ENCODE measurements around the gene TMEM169. TPM values are rescaled to one million over a fixed set of nuclear protein-coding genes. Genes with fewer than 3 reads are reported as not detected.
A peak's percentile ranks its signal among the peaks of the same experiment; 100 is the strongest.

The TMEM169 gene
- total and polyA plus RNA-seq, 9 of the 15 experiments (the other 6 are each of a cell fraction or from before 2014, with no cell fraction given) = 0.01 to 0.09 (median 0.04) TPM; not detected in 5

DNA sequence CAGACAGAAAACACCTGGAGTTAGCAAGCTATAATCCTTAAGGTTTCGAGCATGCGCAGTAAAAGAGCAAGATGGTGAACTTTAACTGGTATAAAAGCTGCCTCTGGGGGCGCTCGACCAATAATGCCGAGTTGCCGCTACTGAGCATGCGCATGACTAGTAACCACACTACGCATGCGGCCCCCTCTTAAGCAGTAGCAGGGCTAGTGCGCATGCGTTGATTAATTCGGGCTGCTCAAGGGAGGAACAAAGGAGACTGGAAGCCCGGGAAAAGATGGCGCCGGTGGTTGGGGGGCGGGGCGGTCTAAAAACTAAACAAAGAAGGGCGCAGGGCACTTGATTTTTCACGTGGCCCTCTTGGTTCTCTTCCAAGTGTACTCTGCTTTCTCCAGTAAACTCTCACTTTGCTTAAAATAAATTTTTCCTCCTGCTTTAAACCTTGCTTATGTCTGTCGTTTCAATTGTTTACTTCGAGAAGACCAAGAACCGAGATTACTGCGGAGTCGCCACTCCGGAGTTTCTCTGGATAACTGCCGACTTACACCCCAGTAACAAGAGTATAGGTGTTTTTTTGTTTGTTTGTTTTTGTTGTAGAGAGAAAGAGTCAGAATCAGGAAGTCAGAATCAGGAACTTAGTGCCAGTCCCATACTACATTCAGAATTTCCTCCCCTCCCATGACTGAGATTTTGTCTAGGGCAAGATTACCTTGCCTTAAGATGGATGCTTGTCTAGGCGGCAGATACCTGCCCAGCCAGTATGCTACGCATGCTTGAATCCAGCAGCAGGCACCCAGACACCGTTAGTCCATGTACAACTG lies 33.2 kb downstream of the TMEM169 start (continued):
- TF ChIP-seq, protein P1, sequence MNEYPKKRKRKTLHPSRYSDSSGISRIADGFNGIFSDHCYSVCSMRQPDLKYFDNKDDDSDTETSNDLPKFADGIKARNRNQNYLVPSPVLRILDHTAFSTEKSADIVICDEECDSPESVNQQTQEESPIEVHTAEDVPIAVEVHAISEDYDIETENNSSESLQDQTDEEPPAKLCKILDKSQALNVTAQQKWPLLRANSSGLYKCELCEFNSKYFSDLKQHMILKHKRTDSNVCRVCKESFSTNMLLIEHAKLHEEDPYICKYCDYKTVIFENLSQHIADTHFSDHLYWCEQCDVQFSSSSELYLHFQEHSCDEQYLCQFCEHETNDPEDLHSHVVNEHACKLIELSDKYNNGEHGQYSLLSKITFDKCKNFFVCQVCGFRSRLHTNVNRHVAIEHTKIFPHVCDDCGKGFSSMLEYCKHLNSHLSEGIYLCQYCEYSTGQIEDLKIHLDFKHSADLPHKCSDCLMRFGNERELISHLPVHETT (CRISPR knock-in tag; conservative IDR thresholded peaks at IDR 0.05 in 1 of 2, IDR thresholded peaks at IDR 0.05 in 1 of 2) = no peak
- TF ChIP-seq NFRKB (IDR thresholded peaks at IDR 0.05; ENCODE audit: low read depth) = peak; percentile 87
- no peak for TF ChIP-seq EP300 (IDR thresholded peaks at IDR 0.05; ENCODE audit: low read length)
- TF ChIP-seq CBX1 (IDR thresholded peaks at IDR 0.05; ENCODE audit: low read depth) = no peak
- TF ChIP-seq RFX1 (IDR thresholded peaks at IDR 0.05) = no peak
- no peak for TF ChIP-seq ARID1B (IDR thresholded peaks at IDR 0.05)
- no peak for TF ChIP-seq ZNF76 (CRISPR knock-in tag; IDR thresholded peaks at IDR 0.05; ENCODE audit: borderline replicate concordance)
- peak; percentile 55 for TF ChIP-seq POLR2G (IDR thresholded peaks at IDR 0.05; ENCODE audit: low read depth, low read length)
- TF ChIP-seq, protein P2, sequence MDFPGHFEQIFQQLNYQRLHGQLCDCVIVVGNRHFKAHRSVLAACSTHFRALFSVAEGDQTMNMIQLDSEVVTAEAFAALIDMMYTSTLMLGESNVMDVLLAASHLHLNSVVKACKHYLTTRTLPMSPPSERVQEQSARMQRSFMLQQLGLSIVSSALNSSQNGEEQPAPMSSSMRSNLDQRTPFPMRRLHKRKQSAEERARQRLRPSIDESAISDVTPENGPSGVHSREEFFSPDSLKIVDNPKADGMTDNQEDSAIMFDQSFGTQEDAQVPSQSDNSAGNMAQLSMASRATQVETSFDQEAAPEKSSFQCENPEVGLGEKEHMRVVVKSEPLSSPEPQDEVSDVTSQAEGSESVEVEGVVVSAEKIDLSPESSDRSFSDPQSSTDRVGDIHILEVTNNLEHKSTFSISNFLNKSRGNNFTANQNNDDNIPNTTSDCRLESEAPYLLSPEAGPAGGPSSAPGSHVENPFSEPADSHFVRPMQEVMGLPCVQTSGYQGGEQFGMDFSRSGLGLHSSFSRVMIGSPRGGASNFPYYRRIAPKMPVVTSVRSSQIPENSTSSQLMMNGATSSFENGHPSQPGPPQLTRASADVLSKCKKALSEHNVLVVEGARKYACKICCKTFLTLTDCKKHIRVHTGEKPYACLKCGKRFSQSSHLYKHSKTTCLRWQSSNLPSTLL (IDR thresholded peaks at IDR 0.05) = no peak
- TF ChIP-seq, protein P3, sequence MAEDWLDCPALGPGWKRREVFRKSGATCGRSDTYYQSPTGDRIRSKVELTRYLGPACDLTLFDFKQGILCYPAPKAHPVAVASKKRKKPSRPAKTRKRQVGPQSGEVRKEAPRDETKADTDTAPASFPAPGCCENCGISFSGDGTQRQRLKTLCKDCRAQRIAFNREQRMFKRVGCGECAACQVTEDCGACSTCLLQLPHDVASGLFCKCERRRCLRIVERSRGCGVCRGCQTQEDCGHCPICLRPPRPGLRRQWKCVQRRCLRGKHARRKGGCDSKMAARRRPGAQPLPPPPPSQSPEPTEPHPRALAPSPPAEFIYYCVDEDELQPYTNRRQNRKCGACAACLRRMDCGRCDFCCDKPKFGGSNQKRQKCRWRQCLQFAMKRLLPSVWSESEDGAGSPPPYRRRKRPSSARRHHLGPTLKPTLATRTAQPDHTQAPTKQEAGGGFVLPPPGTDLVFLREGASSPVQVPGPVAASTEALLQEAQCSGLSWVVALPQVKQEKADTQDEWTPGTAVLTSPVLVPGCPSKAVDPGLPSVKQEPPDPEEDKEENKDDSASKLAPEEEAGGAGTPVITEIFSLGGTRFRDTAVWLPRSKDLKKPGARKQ (CRISPR knock-in tag; IDR thresholded peaks at IDR 0.05) = no peak
- no peak for TF ChIP-seq RNF2 (IDR thresholded peaks at IDR 0.05)
- TF ChIP-seq YY1 (IDR thresholded peaks at IDR 0.05; ENCODE audit: borderline replicate concordance in 1 of 3, control insufficient read depth in 1 of 3, extremely low read depth in 1 of 3, insufficient read depth in 3 of 3, insufficient read length in 1 of 3, insufficient replicate concordance in 2 of 3, low read depth in 1 of 3, low read length in 2 of 3) = peak; percentile 67 to 96 (median 90)
- TF ChIP-seq STAT5A (IDR thresholded peaks at IDR 0.05; ENCODE audit: borderline replicate concordance, low read length) = no peak
- no peak for TF ChIP-seq ZNF217 (CRISPR knock-in tag; IDR thresholded peaks at IDR 0.05)
- TF ChIP-seq NFIX (CRISPR knock-in tag; IDR thresholded peaks at IDR 0.05; ENCODE audit: low read depth) = no peak
- TF ChIP-seq, protein P4, sequence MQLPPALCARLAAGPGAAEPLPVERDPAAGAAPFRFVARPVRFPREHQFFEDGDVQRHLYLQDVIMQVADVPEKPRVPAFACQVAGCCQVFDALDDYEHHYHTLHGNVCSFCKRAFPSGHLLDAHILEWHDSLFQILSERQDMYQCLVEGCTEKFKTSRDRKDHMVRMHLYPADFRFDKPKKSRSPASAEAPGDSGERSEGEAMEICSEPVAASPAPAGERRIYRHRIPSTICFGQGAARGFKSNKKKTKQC (CRISPR knock-in tag; IDR thresholded peaks at IDR 0.05) = no peak
- no peak for TF ChIP-seq ZNF23 (CRISPR knock-in tag; IDR thresholded peaks at IDR 0.05)

All from K562 (cell line).